Urothelium cell line (cell line): ENCODE data around the gene SGO2.

Experiments used
- DNase-seq: peaks from one replicate; pipeline ENCODE4 v3.0.0; 2011; ENCODE audit warnings: low spot score, mixed read lengths
- FAIRE-seq: peaks from 2 replicates; lab custom pipeline; 2011; peaks lifted over from hg19 to GRCh38; lab: Jason Lieb, UNC

Gene SGO2, protein sequence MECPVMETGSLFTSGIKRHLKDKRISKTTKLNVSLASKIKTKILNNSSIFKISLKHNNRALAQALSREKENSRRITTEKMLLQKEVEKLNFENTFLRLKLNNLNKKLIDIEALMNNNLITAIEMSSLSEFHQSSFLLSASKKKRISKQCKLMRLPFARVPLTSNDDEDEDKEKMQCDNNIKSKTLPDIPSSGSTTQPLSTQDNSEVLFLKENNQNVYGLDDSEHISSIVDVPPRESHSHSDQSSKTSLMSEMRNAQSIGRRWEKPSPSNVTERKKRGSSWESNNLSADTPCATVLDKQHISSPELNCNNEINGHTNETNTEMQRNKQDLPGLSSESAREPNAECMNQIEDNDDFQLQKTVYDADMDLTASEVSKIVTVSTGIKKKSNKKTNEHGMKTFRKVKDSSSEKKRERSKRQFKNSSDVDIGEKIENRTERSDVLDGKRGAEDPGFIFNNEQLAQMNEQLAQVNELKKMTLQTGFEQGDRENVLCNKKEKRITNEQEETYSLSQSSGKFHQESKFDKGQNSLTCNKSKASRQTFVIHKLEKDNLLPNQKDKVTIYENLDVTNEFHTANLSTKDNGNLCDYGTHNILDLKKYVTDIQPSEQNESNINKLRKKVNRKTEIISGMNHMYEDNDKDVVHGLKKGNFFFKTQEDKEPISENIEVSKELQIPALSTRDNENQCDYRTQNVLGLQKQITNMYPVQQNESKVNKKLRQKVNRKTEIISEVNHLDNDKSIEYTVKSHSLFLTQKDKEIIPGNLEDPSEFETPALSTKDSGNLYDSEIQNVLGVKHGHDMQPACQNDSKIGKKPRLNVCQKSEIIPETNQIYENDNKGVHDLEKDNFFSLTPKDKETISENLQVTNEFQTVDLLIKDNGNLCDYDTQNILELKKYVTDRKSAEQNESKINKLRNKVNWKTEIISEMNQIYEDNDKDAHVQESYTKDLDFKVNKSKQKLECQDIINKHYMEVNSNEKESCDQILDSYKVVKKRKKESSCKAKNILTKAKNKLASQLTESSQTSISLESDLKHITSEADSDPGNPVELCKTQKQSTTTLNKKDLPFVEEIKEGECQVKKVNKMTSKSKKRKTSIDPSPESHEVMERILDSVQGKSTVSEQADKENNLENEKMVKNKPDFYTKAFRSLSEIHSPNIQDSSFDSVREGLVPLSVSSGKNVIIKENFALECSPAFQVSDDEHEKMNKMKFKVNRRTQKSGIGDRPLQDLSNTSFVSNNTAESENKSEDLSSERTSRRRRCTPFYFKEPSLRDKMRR

DNA sequence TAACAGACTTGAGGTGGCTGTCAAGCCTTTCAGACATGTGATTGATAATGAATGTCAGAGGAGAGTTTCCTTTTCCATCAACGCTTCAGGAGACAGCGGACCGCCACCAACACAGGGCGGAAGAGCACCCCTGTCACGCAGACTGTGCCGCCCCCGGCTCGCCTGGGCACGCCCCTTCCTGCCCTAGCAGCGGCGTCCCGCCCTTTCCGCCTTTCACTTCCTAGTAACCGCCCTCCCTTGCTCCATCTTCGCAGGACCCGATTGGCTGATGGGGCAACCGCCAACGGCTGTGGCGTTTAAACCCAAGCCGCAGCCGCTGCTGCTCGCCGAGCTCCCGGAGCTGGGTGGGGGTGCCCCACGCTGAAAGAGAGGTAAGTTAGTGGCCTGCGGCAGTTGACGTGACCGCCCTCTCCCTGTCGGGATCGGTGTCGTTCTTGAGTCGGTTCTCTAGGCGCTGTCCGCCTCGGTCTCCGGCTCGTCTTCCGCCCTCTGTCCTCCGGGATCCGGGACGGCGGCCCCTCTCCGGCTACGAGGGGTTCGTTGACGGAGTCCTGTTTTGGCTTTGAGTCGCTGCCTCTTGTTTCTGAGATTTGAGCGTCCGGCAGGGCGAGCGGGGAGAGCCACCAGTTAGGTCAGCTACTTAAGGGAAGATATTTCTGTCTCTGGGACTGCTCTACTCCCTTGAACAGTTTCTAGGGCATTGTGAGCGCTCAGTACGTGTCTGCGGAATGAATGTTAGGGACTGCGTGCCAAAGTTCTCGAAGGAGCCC lies at the start of gene SGO2:
Gene SGO2, plus strand, starts transcription at position 326 of the 770 bp plus-strand sequence. CDS start 6,769 bp downstream, outside the sequence.
- FAIRE-seq (peak; percentile 40), DNase-seq (peak; percentile 97)

GRCh38 chr2:200476836-200477235 lies 49.2 kb upstream of the SGO2 start:
- no peak for FAIRE-seq

GRCh38 chr2:200477667-200478131 lies 48.3 kb upstream of the SGO2 start:
- FAIRE-seq (no peak), DNase-seq (no peak)

More at GRCh38 chr2:200476836-200477235, 49.2 kb upstream of the SGO2 start:
- no peak for DNase-seq

DNA sequence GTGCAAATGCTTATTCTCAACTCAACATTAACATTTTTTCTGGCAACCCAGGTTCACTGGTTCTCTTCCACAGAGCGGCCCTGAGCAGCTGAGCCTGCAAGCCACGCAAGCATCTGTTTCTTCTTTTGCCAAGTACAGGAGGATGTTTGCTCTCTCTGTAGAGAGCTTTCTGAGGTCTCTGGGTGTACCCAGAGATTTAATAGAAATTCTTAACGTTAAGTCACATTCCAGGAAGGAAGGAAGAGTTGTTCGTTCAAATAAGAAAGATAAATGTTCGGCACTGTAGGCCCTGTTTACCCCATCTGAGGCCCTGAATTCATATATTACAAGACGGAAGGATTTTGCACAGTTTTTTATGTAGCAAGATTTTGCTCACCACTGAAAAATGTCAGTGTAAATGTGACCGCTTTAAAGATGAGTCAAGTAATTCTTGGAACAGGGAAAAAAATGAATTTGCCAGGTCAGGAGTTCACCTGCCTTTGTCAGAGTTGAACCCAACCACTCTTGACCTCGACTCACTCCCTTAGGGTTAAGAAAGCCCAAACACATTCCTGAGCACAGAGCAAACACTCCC lies 46.2 kb upstream of the SGO2 start:
- FAIRE-seq (no peak), DNase-seq (peak; percentile 27)

- FAIRE-seq, result no peak
- no peak for DNase-seq
Observed at GRCh38 chr2:200482194-200482593, 43.8 kb upstream of the SGO2 start.

GRCh38 chr2:200483729-200484198 lies 42.2 kb upstream of the SGO2 start:
- FAIRE-seq (no peak), DNase-seq (peak; percentile 18)

- no peak for DNase-seq
- FAIRE-seq, result no peak
Observed at GRCh38 chr2:200484934-200485333, 41.1 kb upstream of the SGO2 start.

GRCh38 chr2:200486529-200486928 lies 39.5 kb upstream of the SGO2 start:
- no peak for DNase-seq
- FAIRE-seq, result no peak

GRCh38 chr2:200488169-200488568 lies 37.8 kb upstream of the SGO2 start:
- DNase-seq (no peak), FAIRE-seq (no peak)

GRCh38 chr2:200490001-200490400 lies 36.0 kb upstream of the SGO2 start:
- DNase-seq (no peak), FAIRE-seq (no peak)

DNA sequence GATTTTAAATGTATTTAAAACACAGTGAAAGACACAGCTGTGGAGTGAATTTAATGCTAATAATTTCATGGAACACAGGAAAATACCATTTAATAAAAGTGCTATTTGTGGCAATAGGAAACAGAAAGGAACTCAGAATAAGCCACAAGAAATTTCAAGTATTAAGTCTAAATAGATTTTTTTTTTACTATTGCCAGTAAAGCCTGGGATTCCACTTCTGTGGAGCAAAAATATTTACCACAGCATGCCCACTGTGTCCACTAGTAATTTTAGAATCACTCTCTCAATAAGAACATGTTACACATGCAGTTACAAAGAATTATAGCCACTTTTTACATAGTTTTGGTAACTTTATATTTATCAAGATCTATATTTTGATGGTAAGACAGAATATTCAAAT lies 33.4 kb upstream of the SGO2 start:
- no peak for FAIRE-seq
- no peak for DNase-seq

GRCh38 chr2:200494048-200494447 lies 32.0 kb upstream of the SGO2 start:
- no peak for FAIRE-seq
- DNase-seq, result no peak

GRCh38 chr2:200496696-200497095 lies 29.3 kb upstream of the SGO2 start:
- DNase-seq, result no peak
- no peak for FAIRE-seq

GRCh38 chr2:200498402-200499162 lies 27.4 kb upstream of the SGO2 start:
- no peak for DNase-seq
- FAIRE-seq, result no peak

DNA sequence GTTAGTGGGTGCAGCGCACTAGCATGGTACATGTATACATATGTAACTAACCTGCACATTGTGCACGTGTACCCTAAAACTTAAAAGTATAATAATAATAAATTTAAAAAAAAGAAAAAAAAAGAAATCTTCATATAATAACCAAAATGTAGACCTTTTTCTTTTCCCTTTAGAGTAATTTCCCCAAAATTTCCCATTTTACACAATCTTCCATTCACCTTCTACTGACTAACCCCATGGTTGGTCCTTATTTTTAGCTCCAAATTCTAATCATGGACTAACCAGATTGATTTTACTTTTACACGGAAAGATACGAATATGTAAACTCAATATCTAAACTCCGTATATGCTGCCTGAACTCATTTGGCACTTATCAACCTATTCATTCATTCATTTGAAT lies 23.8 kb upstream of the SGO2 start:
- DNase-seq, result no peak
- FAIRE-seq, result no peak

GRCh38 chr2:200506679-200507078 lies 19.3 kb upstream of the SGO2 start:
- FAIRE-seq (no peak), DNase-seq (no peak)

- DNase-seq (no peak), FAIRE-seq (no peak)
Observed at GRCh38 chr2:200507179-200507578, 18.8 kb upstream of the SGO2 start.

GRCh38 chr2:200509235-200509611 lies 16.8 kb upstream of the SGO2 start:
- DNase-seq, result peak; percentile 18

More at GRCh38 chr2:200509235-200509611, 16.8 kb upstream of the SGO2 start:
- FAIRE-seq, result no peak
